ENCODE results near the gene CCL26.

The CCL26 gene

GRCh38 chr7:75772081-75773077 lies at the start of gene CCL26:
Gene CCL26, minus strand, starts transcription at chr7:75772211. Its CDS starts 35 bp downstream, at chr7:75772176.
- peak; percentile 36 for DNase-seq (ENCODE audit: insufficient read length, low spot score)
- no peak for FAIRE-seq
- TF ChIP-seq POLR2A (IDR thresholded peaks at IDR 0.05; ENCODE audit: low read depth, low read length): no peak

DNA sequence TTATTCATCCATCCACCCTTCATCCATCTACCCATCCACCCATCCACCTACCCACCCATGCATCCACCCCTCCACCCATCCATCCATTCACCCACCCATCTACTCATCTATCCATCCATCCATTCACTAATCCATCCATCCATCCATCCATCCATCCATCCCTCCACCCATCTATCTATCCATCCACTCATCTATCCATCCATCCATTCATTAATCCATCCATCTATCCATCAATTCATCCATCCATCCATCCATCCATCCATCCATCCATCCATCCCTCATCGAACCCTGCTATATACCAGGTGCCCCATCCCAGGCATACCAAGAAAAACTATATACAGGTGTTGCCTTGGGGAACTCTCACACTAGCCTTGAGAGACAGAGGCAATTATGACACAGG lies 48.7 kb upstream of the CCL26 start:
- FAIRE-seq (no peak), DNase-seq (ENCODE audit: insufficient read length, low spot score) (no peak)
- no peak for TF ChIP-seq POLR2A (IDR thresholded peaks at IDR 0.05; ENCODE audit: low read depth, low read length)

- DNase-seq (ENCODE audit: insufficient read length, low spot score) (no peak), FAIRE-seq (no peak)
- TF ChIP-seq POLR2A (IDR thresholded peaks at IDR 0.05; ENCODE audit: low read depth, low read length): no peak
These were observed 47.7 kb upstream of the CCL26 start for GRCh38 chr7:75819711-75820110.

- FAIRE-seq: no peak
These were observed 46.5 kb upstream of the CCL26 start for GRCh38 chr7:75818472-75818871.

DNA sequence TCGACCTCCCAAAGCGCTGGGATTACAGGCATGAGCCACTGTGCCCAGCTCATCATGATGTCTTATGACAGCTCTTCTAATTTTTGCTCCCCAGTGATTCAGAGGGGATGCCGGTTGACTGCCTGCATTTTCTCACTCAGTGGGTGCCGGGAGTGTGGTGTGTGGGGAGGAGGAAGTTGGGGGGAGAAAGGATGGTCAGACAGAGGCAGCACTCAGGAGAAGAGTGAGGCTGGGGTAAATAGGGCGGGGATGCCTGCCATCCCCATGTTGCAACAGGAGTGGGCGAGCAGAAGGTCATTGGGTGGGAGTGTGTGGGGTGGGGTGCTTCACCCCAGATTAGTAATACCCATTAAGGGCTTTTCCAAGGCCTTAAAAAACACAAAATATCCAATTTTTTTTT lies 45.1 kb upstream of the CCL26 start:
- no peak for TF ChIP-seq POLR2A (IDR thresholded peaks at IDR 0.05; ENCODE audit: low read depth, low read length)
- FAIRE-seq (no peak), DNase-seq (ENCODE audit: insufficient read length, low spot score) (no peak)

More at GRCh38 chr7:75818472-75818871, 46.5 kb upstream of the CCL26 start:
- no peak for TF ChIP-seq POLR2A (IDR thresholded peaks at IDR 0.05; ENCODE audit: low read depth, low read length)
- no peak for DNase-seq (ENCODE audit: insufficient read length, low spot score)

- FAIRE-seq: no peak
- DNase-seq (ENCODE audit: insufficient read length, low spot score): no peak
- TF ChIP-seq POLR2A (IDR thresholded peaks at IDR 0.05; ENCODE audit: low read depth, low read length): no peak
These were observed 43.5 kb upstream of the CCL26 start for GRCh38 chr7:75815418-75816064.

- FAIRE-seq (no peak), DNase-seq (ENCODE audit: insufficient read length, low spot score) (peak; percentile 71)
These were observed 42.5 kb upstream of the CCL26 start for GRCh38 chr7:75814407-75814947.

GRCh38 chr7:75813781-75814236 lies 41.8 kb upstream of the CCL26 start, which contains the start of gene CCL24:
Gene CCL24, minus strand, starts transcription at chr7:75813806. Its CDS starts 91 bp downstream, at chr7:75813715.
- TF ChIP-seq POLR2A (IDR thresholded peaks at IDR 0.05; ENCODE audit: low read depth, low read length): no peak
- no peak for FAIRE-seq

More at GRCh38 chr7:75814407-75814947, 42.5 kb upstream of the CCL26 start:
- no peak for TF ChIP-seq POLR2A (IDR thresholded peaks at IDR 0.05; ENCODE audit: low read depth, low read length)

GRCh38 chr7:75813084-75813483 lies 41.1 kb upstream of the CCL26 start:
- no peak for TF ChIP-seq POLR2A (IDR thresholded peaks at IDR 0.05; ENCODE audit: low read depth, low read length)
- peak; percentile 43 for DNase-seq (ENCODE audit: insufficient read length, low spot score)
- FAIRE-seq: no peak

More at GRCh38 chr7:75813781-75814236, 41.8 kb upstream of the CCL26 start, which contains the start of gene CCL24:
- DNase-seq (ENCODE audit: insufficient read length, low spot score): no peak

DNA sequence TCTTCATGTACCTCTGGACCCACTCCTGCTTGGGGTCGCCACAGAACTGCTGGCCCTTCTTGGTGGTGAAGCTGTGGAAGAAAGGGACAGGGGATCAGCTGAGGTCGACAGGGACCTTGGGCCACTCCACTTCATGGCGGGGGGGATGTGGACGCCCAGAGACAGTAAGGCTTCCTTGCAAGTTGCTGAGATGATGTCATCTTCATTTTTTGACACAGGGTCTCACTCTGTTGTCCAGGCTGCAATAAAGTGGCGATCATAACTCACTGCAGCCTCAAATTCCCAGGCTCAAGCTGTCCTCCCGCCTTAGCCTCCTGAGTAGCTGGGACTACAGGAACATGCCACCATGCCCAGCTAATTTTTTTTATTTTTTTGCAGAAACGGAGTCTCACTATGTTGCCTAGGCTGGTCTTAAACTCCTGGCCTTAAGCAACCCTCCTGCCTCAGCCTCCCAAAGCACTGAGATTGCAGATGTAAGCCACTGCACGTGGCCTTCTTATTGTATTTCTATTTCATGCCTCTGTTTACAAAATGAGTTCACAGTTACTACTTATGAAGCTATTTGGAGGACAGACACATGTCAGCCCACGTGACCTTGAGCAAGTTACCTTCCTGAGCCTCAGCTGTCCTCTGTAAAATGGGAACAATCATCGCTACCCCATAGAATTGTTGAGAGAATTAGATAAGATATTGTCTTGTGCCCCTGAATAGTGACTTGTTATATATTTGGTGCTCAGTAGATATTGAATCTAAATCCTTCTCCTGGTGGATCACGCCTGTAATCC lies 40.1 kb upstream of the CCL26 start:
- DNase-seq (ENCODE audit: insufficient read length, low spot score) (no peak), FAIRE-seq (no peak)
- no peak for TF ChIP-seq POLR2A (IDR thresholded peaks at IDR 0.05; ENCODE audit: low read depth, low read length)

- FAIRE-seq (no peak), DNase-seq (ENCODE audit: insufficient read length, low spot score) (no peak)
- no peak for TF ChIP-seq POLR2A (IDR thresholded peaks at IDR 0.05; ENCODE audit: low read depth, low read length)
These were observed 37.4 kb upstream of the CCL26 start for GRCh38 chr7:75809396-75809795.

DNA sequence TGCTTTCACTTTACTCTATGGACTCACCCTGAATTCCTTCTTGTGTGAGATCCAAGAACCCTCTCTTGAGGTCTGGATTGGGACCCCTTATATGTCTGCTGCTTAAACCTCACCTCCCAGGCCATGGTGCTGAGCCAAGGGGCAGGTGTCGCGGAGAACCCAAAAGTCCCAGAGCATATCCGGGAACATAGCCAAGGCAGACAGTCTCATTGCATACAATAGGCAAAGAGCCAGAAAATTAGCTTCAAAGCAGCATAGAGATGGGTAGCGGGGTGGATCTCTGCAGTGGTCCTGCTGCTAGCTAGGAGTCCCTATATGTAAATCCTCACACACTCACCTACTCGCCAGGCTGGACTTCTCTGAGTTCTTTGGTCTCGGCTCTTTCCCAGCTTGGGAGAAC lies 36.1 kb upstream of the CCL26 start:
- no peak for DNase-seq (ENCODE audit: insufficient read length, low spot score)
- FAIRE-seq: no peak
- TF ChIP-seq POLR2A (IDR thresholded peaks at IDR 0.05; ENCODE audit: low read depth, low read length): no peak

DNA sequence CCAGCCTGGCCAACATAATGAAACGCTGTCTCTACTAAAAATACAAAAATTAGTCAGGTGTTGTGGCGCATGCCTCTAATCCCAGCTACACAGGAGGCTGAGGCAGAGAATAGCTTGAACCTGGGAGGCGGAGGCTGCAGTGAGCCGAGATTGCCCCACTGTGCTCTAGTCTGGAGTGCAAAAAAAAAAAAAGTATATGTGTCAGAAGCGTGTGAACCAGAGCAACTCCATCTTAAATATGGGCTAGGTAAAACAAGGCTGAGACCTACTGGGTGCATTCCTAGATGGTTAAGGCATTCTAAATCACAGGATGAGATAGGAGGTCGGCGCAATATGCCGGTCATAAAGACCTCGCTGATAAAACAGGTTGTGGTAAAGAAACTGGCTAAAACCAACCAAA lies 35.4 kb upstream of the CCL26 start:
- no peak for FAIRE-seq
- no peak for TF ChIP-seq POLR2A (IDR thresholded peaks at IDR 0.05; ENCODE audit: low read depth, low read length)
- DNase-seq (ENCODE audit: insufficient read length, low spot score): no peak
